Esophagus (tissue), 2 donors: ENCODE measurements around the gene HSPA4. TPM values are rescaled to one million over a fixed set of nuclear protein-coding genes. Genes with fewer than 3 reads are reported as not detected.

ENCODE experiments used
- H3K27ac ChIP-seq, 2 donors: one replicate each; pipeline ENCODE4 v1.5.1; 2013; ENCODE audit warnings: low read depth in 2 of 2, mild to moderate bottlenecking in 2 of 2, inconsistent platforms in 1 of 2, low read length in 1 of 2, moderate library complexity in 1 of 2
- H3K27me3 ChIP-seq, 2 donors: one replicate each; pipeline ENCODE4 v1.6.1; 2013; ENCODE audit warnings: low read length in 2 of 2, control low read depth in 1 of 2, mild to moderate bottlenecking in 1 of 2; ENCODE audit not compliant: insufficient read depth in 2 of 2, control insufficient read depth in 1 of 2
- H3K36me3 ChIP-seq, 2 donors: one replicate each; pipeline ENCODE4 v1.6.1; 2013; ENCODE audit warnings: low read length in 1 of 2; ENCODE audit not compliant: control insufficient read depth in 2 of 2, insufficient read depth in 2 of 2
- H3K4me1 ChIP-seq, 2 donors: one replicate each; pipeline ENCODE4 v1.6.1; 2013; ENCODE audit warnings: low read length in 1 of 2; ENCODE audit not compliant: control insufficient read depth in 2 of 2, insufficient read depth in 2 of 2
- H3K4me3 ChIP-seq, 2 donors: one replicate each; pipeline ENCODE4 v1.5.1; 2013; ENCODE audit warnings: low read length in 2 of 2, mild to moderate bottlenecking in 2 of 2, low read depth in 1 of 2, moderate library complexity in 1 of 2
- H3K9me3 ChIP-seq, 2 donors: one replicate each; pipeline ENCODE4 v1.6.1; 2013; ENCODE audit warnings: mild to moderate bottlenecking in 2 of 2, low read depth in 1 of 2, low read length in 1 of 2, moderate library complexity in 1 of 2; ENCODE audit not compliant: control insufficient read depth in 2 of 2, insufficient read depth in 1 of 2
- WGBS, 2 donors: extraction: QIAGEN DNeasy Blood & Tissue Kit; methylation state at CpG; one replicate each; pipeline ENCODE4 v1.1.7; 2013; 5-methylcytosine and 5-hydroxymethylcytosine counted together
- polyA plus RNA-seq, 2 donors: library from polyadenylated mRNA; stranded (reverse); fragments of 200-250 nt; gene quantifications; one replicate each; pipeline ENCODE4 v1.2.3, GENCODE V29; 2013
- donor health status: healthy with polysubstance abuse.
- donor health status: Bipolar disorder and iron deficiency.

Gene HSPA4
- polyA plus RNA-seq, 2 donors: 60.6 to 103 TPM

DNA sequence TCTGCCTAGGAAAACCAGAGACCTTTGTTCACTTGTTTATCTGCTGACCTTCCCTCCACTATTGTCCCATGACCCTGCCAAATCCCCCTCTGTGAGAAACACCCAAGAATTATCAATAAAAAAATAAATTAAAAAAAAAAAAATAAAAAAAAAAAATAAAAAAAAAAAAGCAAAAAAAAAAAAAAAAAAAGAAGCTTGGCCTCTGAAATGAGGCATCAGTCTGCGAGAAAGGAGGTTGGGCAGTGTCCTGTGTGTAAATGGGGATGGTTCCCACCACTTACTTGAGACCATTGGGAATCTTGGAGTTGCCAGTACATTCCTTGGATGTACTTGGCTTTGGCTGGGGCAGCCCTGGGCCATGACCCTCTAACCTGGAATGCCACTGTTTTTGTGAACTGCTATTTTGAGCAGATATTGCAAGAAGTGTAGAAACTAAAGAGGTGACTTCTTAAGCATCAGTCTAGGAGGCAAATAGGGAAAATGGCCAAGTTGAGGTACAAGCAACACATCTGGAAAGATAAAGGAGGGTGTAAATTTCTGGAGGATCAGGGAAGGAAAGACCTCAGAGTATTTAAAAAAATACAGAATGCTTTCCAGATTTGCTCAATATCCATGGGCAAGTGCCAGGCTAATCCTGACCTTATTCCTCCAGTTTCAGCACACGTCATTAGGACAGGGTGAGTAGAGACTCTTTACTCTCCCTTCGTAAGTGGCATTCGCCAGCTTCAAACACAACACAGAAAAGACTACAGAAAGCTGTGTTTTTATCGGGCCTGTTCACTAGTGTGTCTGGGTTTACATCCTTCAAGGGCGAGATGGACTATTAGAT is 58.1 kb downstream of the HSPA4 start:
- Histone ChIP-seq H3K36me3 (peaks cover 0 to 2% of the 10 kb centered on the region in 2 donors), H3K4me3 (no peak overlapping the region), H3K27me3 (no peaks in the 10 kb centered on the region), H3K4me1 (peaks cover 0 to under 1% of the 10 kb centered on the region in 2 donors), H3K27ac (no peak overlapping the region), H3K9me3 (no peaks in the 10 kb centered on the region)
- WGBS, 2 donors: 80 to 86% methylated on average over 6 of the region's 6 CpGs

DNA sequence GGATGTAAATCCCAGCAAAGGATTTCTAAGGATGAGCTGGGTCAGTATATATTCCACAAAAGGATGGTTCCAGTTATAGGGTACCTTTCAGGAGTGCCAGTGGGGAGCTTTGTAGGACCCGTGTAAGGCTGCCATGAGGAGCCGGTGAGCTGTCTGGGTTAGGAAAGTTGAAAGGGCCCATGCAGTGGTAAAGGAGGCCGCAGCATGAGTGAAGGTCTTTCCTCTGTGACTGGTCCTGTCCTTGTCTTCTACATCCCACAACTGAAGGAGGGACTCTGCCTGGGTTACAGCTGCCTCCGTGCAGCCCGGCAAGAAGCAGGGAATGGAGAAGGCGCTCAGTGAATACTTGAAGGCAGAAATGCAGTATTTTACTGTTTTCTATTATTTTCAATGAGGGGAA is 58.9 kb downstream of the HSPA4 start:
- H3K9me3 ChIP-seq: no peaks in the 10 kb centered on the region
- peaks cover 0 to 2% of the 10 kb centered on the region in 2 donors for H3K4me1 ChIP-seq
- H3K27me3 ChIP-seq: no peaks in the 10 kb centered on the region
- no peaks in the 10 kb centered on the region for H3K36me3 ChIP-seq
- H3K27ac ChIP-seq: no peak overlapping the region
- WGBS, 2 donors: 76 to 79% methylated on average over 6 of the region's 6 CpGs
- H3K4me3 ChIP-seq: no peak overlapping the region

DNA sequence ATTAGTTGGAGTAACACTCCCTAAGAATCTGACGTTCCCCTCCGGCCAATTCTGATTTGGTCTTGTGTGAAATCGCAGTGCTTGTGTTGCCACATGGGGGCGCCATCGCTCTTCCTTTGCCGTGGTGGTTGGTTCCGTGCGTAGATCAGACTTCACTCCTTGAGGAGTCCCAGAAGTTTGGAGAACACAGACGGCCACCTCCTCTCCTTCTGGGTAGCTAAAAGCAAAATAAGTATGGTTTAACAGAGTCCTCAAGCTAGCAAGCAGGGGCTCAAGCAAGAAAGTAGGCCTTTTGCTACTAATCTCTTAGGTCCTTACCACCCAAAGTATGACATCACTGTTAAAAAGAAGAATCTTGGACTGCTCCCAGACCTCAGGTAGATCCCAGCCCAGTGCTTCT is 59.5 kb downstream of the HSPA4 start:
- no peaks in the 10 kb centered on the region for H3K27me3 ChIP-seq
- WGBS, 2 donors: 1% methylated on average over 9 of the region's 9 CpGs
- H3K4me3 ChIP-seq: no peak overlapping the region
- no peak overlapping the region for H3K27ac ChIP-seq
- peaks cover 0 to 2% of the 10 kb centered on the region in 2 donors for H3K4me1 ChIP-seq
- no peaks in the 10 kb centered on the region for H3K36me3 ChIP-seq
- no peaks in the 10 kb centered on the region for H3K9me3 ChIP-seq

- Histone ChIP-seq H3K9me3 (no peaks in the 10 kb centered on the region), H3K27ac (no peak overlapping the region), H3K4me1 (peaks cover 0 to 2% of the 10 kb centered on the region in 2 donors), H3K27me3 (no peaks in the 10 kb centered on the region), H3K4me3 (no peak overlapping the region), H3K36me3 (no peaks in the 10 kb centered on the region)
- WGBS, 2 donors: 92% methylated on average over 13 of the region's 13 CpGs
These were observed 60.3 kb downstream of the HSPA4 start for GRCh38 chr5:133112026-133112660.

DNA sequence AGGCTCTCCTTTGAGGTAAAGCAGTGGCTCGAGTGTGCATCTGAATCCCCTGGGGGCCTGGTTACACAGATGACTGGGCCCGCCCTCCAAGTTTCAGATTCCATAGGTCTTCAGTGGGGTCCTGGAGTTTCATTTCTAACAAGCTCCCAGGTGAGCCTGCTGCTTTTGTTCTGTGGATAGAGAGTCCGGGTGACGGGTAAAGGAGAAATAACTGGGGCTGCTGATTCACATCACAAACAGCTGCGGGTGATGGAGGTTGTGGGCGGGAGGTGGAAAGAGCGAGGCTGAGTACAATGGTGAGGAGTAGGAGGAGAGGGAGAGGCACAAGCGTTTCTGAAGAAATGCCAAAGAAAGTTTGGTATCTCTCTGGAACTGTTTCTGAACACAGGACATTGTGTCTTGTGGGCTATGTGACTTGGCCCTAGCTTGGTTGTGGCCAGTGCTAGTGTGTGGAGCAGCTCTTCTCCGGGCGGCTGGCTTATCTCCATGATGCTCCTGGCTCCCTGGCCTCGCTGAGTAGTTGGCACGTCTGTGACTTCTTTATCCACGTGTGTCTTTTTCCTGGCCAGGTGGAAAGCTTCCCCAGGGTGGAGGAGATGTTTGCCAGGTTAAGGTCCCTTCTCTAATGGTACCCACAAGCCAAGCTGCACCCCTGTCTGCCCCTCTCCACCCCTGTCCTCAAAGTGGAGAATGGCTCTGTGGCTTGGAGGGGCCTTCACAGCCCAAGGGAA is 61.7 kb downstream of the HSPA4 start:
- Histone ChIP-seq H3K36me3 (no peaks in the 10 kb centered on the region), H3K27me3 (no peaks in the 10 kb centered on the region), H3K27ac (no peak overlapping the region), H3K9me3 (no peaks in the 10 kb centered on the region), H3K4me1 (peaks cover 2 to 4% of the 10 kb centered on the region in 2 donors), H3K4me3 (no peak overlapping the region)
- WGBS, 2 donors: 52 to 71% methylated on average over 13 of the region's 13 CpGs

- 87 to 92% methylated on average over 14 of the region's 14 CpGs for WGBS, 2 donors
These were observed 62.5 kb downstream of the HSPA4 start for GRCh38 chr5:133114166-133114932.

GRCh38 chr5:133114933-133115310 is 63.1 kb downstream of the HSPA4 start:
- no peaks in the 10 kb centered on the region for H3K27me3 ChIP-seq
- 93 to 96% methylated on average over 1 of the region's 1 CpG for WGBS, 2 donors
- H3K27ac ChIP-seq: no peak overlapping the region
- no peak overlapping the region for H3K4me3 ChIP-seq
- H3K36me3 ChIP-seq: no peaks in the 10 kb centered on the region
- peaks cover 2 to 7% of the 10 kb centered on the region in 2 donors for H3K4me1 ChIP-seq
- H3K9me3 ChIP-seq: no peaks in the 10 kb centered on the region

More at GRCh38 chr5:133114166-133114932, 62.5 kb downstream of the HSPA4 start:
- Histone ChIP-seq H3K36me3 (no peaks in the 10 kb centered on the region), H3K4me3 (no peak overlapping the region), H3K27me3 (no peaks in the 10 kb centered on the region), H3K27ac (no peak overlapping the region), H3K4me1 (peaks cover 2 to 7% of the 10 kb centered on the region in 2 donors), H3K9me3 (no peaks in the 10 kb centered on the region)

GRCh38 chr5:133116601-133117000 is 64.8 kb downstream of the HSPA4 start:
- H3K36me3 ChIP-seq: no peaks in the 10 kb centered on the region
- peaks cover 2 to 7% of the 10 kb centered on the region in 2 donors for H3K4me1 ChIP-seq
- H3K27ac ChIP-seq: no peak overlapping the region
- WGBS, 2 donors: 68 to 79% methylated on average over 2 of the region's 2 CpGs
- no peaks in the 10 kb centered on the region for H3K9me3 ChIP-seq
- H3K4me3 ChIP-seq: no peak overlapping the region
- no peaks in the 10 kb centered on the region for H3K27me3 ChIP-seq
